KBM-7 (cell line): ENCODE measurements around the gene ELAVL1.

Source experiments
- DNase-seq: peaks from one replicate; pipeline ENCODE4 v3.0.0-alpha.2; 2015
- in situ Hi-C: fragments of 300-500 bp; cut with MboI; formaldehyde crosslinking; loops from 2 replicates; pipeline ENCODE4 v1.14.3; 2020; ENCODE audit warnings: low sequenced_read_pairs, low pct_unique_long_range_greater_than_20kb, mixed read lengths

Gene ELAVL1

GRCh38 chr19:7989071-7989575, 16.3 kb downstream of the ELAVL1 start:
- DNase-seq: no peak
- in situ Hi-C loops: no loop called here

- DNase-seq: peak; percentile 18
- in situ Hi-C loops: no loop called here
These were observed 17.1 kb downstream of the ELAVL1 start for GRCh38 chr19:7988307-7988706.

- no peak for DNase-seq
- in situ Hi-C loops: no loop called here
These were observed 18.2 kb downstream of the ELAVL1 start for GRCh38 chr19:7987114-7987768.

GRCh38 chr19:7986321-7987113, 18.9 kb downstream of the ELAVL1 start:
- in situ Hi-C loops: no loop called here
- no peak for DNase-seq

DNA sequence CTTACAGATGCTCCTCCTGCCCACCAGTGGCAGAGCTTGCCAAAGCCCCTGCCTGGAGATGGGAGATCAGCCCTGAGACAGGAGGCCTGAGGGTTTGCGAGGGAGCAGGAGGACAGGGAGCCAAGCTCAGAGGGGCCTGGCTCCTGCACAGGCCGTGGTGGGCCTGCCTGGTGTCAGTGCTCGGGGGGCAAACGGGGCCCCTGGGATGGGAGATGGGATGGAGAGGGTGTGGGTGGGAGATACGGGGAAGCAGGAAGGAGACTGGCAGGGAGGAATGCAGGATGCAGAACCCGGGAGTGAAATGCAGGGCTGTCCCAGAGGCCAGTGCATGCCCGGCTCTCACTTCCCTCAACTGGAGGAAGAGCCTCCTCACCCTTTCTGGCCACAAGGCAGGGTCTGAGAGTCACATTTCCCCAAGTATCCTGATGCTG, 19.9 kb downstream of the ELAVL1 start:
- no peak for DNase-seq
- in situ Hi-C loops: no loop called here

- DNase-seq: no peak
- in situ Hi-C loops: no loop called here
These were observed 21.2 kb downstream of the ELAVL1 start for GRCh38 chr19:7983995-7984837.

DNA sequence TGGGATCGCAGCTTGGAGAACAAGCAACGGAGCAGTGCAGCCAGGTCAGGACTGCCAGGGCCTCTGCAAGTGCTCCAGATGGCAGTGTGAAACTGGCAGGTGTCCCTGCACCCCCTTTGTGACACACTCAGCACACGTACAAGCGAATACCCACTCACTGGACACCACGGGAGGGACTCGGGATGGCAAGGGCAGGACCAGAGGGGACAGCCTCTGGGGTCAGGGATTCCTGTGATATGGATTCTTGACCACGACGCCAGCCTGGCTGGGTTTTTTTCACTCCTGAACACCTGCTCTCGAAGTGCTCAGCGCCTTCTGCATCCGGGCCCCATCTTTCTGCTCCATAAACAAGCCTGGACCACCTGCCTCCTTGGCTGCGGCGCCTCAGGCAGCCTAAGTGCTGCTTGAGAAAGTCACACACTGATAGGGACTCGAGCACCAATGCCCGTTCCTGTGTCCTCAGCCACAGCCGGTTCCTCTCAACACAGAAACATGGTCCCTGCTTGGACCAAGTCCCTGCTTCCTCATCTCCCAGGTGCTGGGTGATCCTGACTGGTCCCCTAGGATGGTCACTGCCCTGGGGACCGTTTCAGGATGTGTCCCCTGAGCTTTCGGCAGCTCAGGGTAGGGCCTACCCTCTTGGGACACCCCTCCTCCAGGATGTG, 22.0 kb downstream of the ELAVL1 start:
- in situ Hi-C loops: no loop called here

GRCh38 chr19:7982651-7983099, 22.8 kb downstream of the ELAVL1 start:
- in situ Hi-C loops: no loop called here
- DNase-seq: no peak

More for the DNA sequence above, 22.0 kb downstream of the ELAVL1 start:
- DNase-seq: no peak

DNA sequence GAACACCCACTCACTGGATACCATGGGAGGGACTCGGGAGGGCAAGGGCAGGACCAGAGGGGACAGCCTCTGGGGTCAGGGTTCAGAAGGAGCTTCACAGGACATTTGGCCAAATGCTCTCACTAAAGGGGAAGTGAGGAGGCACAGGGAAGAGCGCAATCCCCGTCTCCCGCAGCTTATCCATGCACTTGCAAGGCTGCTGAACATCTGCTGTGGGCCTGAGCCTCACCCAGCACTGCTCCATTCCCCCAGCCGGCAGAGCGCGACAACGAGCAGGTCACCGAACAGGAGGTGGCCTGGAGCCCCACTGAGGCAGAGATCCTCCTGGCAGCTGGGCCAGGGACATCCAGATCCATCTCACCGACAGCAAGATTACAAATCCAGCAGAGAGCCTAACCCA, 23.3 kb downstream of the ELAVL1 start:
- no peak for DNase-seq
- in situ Hi-C loops: no loop called here

- no peak for DNase-seq
- in situ Hi-C loops: no loop called here
These were observed 23.8 kb downstream of the ELAVL1 start for GRCh38 chr19:7981661-7982060.

- DNase-seq: no peak
- in situ Hi-C loops: no loop called here
These were observed 24.2 kb downstream of the ELAVL1 start for GRCh38 chr19:7981199-7981598.

- in situ Hi-C loops: no loop called here
- no peak for DNase-seq
These were observed 24.8 kb downstream of the ELAVL1 start for GRCh38 chr19:7980635-7981121.

GRCh38 chr19:7980168-7980567, 25.3 kb downstream of the ELAVL1 start:
- in situ Hi-C loops: no loop called here
- no peak for DNase-seq

- in situ Hi-C loops: no loop called here
- DNase-seq: no peak
These were observed 25.9 kb downstream of the ELAVL1 start for GRCh38 chr19:7979559-7979958.

DNA sequence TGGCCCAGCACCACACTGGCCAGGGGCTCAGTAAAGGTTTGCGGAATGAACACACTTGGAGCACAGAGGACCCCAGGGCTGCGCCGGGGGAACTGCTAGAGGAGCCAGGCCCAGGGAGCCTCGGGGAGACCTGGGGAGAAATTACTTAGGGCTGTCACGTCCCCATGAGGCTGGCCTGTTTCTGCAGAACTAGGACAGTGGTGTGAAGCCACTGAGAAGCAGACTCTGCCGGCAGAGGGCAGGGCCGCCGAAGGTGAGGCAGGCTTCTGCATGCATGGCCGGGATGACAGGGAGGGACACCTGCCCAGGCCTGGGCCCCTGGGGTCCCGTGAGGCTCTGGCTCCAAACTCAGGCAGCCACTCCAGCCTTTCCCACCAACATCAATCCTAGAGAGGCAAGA, 26.4 kb downstream of the ELAVL1 start:
- in situ Hi-C loops: no loop called here
- no peak for DNase-seq

DNA sequence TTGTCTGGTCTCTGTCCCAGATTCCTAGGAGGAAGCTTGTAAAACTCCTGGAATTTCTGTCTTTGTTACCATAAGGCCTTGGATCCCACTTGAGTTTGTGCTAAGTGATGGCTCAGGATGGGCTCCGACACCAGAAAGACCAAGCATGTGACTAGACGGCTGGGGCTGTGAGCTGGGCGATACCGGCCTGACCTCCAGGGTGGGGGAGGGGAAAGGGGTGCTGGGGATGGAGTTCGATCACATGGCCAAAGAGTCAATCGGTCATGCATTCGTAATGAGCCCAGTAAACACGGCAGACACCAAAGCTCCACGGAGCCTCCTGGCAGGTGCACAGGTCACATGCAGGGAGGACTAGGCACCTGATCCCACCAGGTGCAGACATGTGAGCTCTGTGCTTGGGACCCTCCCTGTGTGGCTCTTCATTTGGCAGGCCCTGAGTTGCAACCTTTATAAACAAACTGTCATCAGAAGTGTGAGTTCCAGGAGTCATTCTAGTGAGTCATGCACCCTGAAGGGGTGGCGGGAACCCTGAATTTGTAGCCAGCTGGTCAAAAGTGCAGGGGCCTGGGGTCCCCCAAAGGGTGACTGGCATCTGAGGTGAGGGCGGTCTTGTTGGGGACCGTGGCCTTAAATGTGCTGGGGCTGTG, 27.1 kb downstream of the ELAVL1 start:
- no peak for DNase-seq
- in situ Hi-C loops: no loop called here

- in situ Hi-C loops: no loop called here
- no peak for DNase-seq
These were observed 27.8 kb downstream of the ELAVL1 start for GRCh38 chr19:7977723-7978040.

DNA sequence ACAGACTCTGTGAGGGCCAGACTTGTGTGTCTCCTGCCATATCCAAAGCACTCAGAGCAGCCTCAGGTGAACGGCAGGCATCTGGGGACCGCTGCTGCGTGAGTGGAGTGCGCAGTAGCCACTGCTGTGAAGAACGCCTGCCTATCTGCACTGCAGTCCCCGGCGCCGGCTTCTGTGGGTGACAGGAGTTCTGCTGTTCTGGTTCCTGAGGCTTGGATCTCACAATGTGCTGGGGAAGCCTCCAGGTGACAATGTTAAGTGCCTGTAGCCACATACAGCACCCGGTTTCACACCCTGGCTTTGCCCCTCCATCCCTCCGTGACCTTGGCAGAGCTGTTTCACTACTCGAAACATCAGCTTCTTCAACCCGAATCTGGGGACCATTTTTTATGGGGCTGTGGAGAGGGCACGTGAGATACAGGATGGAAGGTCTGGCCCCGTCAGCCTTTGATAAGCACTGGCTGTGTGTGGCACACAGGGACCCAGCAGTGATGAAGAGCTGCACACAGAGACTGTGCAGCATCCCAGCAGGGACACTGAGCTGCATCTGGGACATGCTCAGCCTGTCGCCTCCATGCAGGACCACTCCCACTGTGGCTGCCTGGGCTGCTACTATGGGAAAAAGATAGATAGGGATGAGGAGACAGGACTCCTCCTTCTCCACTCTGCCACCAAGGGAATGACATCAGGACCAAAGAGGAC, 28.3 kb downstream of the ELAVL1 start:
- in situ Hi-C loops: no loop called here
- DNase-seq: no peak
